GM21390 (cell line): Measurements from ENCODE around the gene CBFB.
"Not testable (repeated sequence)": the region's sequence is repeated elsewhere in the genome, so short reads cannot be mapped to it uniquely, and the experiment has no call there.

ENCODE experiments used
- ATAC-seq: cut with Tn5 transposase; IDR thresholded peaks from one replicate; pipeline ENCODE4 v1.9.1; 2021; ENCODE audit not compliant: unreplicated experiment

CBFB gene

GRCh38 chr16:67040906-67041305 is 12.0 kb downstream of the CBFB start:
- ATAC-seq: no peak

DNA sequence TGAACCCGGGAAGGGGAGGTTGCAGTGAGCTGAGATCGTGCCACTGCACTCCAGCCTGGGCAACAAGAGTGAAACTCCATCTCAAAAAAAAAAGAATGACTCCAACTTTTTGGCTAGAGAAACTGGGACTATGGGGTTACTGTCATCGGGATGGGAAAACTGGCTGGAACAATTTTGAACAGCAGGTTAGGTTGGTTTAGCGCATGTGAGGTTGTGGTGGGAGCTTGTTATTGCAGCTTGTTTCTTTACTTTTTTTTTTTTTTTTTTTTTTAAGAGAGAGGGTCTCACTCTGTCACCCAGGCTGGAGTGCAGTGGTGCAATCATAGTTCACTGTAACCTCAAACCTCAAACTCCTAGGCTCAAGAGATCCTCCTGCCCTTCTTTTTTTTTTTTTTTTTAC is 12.6 kb downstream of the CBFB start:
- ATAC-seq: not testable (repeated sequence)

DNA sequence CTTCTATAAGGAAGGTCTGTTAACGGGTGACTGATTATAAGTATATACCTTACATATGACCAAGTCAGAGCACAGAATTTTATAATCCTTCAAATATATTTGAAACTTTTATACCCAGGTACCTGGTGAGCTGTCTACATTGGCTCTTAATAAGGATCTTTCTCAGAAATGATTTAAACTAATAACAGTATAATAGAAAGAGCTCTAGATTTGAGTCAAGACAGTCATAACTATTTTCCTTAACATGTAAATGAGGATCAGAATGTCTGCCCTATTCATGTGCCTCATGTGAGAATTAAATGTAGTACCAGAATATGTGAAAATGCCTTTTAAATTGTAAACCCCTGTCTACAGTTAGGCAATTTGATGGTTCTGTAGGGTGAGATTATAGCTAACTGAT is 14.5 kb downstream of the CBFB start:
- ATAC-seq: no peak

GRCh38 chr16:67050796-67051195 is 21.8 kb downstream of the CBFB start:
- ATAC-seq: no peak

DNA sequence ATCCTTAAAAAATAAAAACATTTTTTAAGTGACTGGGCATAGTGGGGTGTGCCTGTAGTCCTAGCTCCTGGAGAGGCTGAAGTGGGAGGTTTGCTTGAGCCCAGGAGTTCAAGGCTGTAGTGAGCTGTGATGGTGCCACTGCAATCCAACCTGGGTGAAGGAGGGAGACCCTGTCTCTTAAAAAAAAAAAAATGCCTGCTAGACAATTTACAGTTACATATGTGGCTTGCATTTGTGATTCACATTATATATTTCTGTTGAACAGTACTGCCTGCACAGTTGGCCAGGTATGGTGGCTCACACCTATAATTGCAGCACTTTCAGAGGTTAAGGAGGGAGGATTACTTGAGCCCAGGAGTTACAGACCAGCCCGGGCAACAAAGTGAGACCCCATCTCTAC is 23.4 kb downstream of the CBFB start:
- no peak for ATAC-seq

DNA sequence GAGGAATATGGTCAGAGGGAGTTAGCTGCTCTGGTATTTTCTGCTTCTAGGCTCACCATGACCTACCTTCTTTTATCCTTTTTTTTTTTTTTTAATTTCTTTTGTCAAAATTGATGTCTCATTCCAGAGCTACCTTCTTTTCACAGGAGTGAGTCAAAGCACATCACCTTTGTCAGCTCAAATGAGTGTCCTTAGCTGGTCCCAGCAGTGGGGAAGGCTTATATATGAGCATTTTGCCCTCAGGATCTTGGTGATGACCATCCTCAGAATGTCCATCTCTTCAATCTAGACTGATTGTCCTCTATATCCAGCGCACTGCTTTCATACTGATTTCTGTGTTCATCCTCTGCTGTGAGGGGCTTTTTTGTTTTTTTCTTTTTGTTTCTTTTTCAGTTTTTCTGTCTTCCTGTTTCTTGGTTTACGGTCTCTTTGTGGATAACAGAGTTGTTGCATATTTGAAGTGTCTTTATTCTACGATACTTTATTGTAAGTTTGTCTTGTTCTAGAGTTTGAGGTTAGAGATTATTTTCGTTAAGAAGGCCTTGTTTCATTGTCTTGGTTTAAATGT is 24.9 kb downstream of the CBFB start:
- ATAC-seq: no peak

GRCh38 chr16:67054901-67055300 is 26.0 kb downstream of the CBFB start:
- no peak for ATAC-seq

DNA sequence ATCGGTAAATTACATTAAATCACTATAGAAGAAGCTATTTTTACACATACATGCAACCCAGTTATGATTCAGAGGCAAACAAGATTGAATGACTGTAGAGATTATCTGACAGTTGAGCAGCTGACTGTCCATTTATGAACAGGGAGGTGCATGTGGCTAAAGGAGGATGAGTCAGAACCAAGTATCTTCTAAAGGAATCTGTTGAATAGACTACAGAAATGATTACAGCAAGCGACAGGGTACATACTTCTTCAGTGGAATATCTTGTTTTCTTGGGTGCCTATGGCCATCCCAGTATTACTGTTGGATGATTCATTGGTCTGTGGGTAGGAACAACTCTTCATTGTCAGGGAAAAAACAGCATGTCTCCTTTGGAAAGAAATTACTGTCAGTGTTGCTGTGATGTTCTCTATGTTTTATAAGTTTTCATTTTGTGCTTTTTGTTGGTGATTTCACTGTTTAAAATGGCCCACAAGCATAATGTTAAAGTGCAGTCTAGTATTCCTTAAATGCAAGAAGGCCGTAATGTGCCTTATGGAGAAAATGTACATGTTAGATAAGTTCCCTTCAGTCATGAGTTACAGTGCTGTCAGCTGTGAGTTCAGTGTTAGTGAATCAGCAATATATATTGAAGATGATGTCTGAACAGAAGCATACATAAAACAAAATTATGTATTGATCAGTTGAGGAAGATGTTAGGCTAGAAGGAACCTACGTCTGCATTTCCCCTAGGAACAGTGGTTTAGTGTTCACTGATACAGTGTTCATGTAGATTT is 27.0 kb downstream of the CBFB start:
- no peak for ATAC-seq

- ATAC-seq: no peak
Observed at GRCh38 chr16:67063008-67063407, 34.1 kb downstream of the CBFB start.

GRCh38 chr16:67068212-67068753 is 39.3 kb downstream of the CBFB start:
- ATAC-seq: no peak

DNA sequence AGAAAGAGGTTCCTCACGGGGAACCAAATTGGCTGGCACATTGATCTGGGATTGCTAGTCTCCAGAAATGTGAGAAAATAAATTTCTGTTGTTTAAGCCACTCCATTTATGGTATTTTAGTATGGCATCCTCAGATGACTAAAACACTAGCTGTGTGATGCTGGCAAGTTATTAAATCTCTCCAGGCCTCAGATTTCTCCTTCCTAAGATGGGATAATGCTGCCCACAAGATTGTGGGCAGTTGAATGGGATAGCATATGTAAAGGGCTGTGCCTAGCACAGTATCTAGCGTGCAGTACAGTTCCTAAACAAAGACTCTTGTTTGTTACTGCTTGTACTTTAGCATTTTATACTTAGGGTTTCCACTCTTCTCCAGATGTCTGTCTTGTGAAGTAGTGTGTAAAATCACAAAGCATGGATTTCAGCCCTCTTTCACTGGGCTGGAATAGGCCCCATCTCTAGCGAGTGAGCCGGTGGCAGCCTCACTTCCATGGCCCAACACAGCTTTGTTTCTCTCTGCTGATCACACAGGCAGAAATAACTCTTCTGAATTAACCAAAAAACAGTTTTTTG is 42.6 kb downstream of the CBFB start:
- no peak for ATAC-seq

GRCh38 chr16:67075331-67075730 is 46.4 kb downstream of the CBFB start:
- ATAC-seq: no peak

GRCh38 chr16:67077871-67078270 is 48.9 kb downstream of the CBFB start:
- ATAC-seq: no peak

GRCh38 chr16:67082100-67082499 is 53.2 kb downstream of the CBFB start:
- ATAC-seq: no peak

DNA sequence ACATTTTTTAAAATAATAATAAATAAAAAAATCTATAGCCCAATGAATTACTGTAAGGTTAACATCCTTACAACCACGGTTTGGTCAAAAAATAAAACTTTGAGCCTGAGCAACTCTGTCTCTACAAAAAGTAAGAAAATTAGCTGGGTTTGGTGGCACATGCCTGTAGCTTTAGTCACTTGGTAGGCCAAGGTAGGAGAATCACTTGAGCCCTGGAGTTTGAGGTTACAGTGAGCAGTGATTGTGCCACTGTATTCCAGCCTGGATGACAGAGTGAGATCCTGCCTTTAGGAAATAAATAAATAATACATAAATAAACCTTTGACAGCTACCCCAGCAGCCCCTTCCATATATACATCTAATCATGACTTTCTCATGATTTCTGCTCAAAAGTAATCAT is 53.9 kb downstream of the CBFB start:
- ATAC-seq: no peak

DNA sequence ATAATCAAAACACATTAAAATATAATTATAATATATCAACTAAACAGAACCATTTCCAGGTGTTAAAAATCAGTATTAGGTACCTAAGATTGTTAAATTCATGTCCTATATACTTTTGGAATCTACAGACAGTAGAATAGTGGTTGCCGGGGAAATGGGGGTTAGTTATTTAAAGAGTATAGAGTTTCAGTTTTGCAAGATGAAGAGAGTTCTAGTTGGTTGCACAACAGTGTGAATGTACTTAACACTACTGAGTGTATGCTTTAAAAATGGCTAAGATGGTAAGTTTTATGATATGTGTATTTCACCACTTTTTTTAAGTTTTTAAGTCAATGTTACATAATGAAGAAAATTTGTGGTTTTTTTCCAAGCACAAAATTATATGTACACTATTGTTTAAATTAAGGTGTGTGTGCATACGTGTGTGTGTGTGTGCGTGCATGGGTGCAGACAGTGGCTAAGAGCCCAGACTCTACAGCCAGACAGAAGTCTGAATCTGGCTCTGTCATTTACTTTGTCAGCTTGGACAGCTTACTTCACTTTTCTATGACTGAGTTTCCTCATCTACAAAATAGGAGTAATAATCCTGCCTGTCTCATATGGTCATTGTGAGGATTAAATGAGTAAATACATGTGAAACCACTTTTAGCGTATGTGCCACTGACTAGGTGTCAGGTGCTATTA is 55.5 kb downstream of the CBFB start:
- peak; percentile 86 for ATAC-seq

DNA sequence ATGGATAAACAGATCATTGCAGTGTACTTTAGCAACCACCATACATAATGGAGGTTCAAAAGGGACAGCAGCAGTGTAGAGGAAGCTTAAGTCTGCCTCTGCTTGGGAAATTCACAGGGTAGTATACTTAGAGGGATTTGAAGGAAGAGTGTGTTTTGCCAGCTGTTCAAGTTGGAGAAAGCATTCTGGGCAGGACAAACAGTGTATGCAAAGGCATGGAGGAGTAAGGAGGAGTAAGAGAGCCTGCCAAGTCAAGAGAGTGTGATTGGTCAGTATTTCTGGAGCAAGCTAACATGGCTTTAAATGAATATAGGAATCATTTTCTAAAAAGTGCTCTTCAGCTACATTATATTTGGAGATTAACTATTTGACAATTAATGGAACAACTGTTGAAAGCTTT is 57.9 kb downstream of the CBFB start:
- no peak for ATAC-seq

DNA sequence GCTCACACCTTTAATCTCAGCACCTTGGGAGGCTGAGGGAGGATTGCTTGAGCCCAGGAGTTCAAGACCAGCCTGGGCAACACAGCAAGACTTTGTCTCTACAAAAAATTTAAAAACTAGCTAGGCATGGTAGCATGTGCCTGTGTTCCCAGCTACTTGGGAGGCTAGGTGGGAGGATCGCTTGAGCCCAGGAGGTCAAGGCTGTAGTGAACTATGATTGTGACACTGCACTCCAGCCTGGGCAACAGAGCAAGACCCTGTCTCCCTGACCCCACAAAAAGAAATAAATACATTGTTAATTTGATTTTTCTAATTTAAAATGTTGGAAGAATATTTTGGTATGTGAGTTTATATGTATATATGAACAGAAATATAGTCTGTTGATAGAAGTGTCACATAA is 58.3 kb downstream of the CBFB start:
- no peak for ATAC-seq

DNA sequence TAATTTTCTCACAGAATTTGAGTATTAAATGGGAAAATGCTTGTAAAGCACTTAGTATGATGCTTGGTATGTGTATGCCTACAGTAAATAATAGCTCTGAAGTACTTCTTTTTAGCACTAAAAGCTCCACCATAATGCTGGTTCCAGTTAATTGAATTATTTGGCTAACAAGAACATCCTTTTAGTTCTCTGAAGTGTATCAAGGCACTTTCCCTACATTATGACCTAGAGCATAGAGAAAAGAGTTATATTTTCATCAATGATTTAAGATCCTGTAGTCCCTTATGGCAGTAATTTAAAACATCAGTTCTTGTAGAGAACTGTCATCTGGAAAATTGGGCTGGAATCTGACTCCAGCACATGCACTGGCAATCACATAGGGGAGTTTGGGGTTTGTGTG is 58.9 kb downstream of the CBFB start:
- ATAC-seq: no peak

DNA sequence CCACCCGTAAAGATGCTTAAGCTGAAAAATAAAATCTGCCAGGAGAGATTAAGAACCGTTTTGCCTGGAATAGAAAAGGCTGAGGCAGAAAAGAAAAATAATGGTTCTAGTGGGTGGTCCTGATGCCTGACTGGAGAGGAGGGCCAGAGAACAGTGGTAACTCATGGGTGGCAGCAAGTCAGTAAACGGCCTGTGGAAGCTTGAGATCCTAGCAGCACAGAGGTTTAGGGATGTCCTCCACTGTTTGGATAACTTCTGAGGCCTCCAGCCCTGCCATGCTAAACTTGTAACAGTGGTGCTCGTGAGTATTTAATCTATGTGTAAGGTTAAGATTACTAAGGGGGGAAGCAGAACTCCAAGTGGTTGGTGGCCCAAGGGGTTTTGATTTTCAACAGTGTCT is 59.6 kb downstream of the CBFB start:
- ATAC-seq: no peak

GRCh38 chr16:67089101-67089500 is 60.2 kb downstream of the CBFB start:
- ATAC-seq: no peak
